Stimulated activated CD8-positive, alpha-beta memory T cell treated with anti-CD3 and anti-CD28 coated beads, Interleukin-7, amount 100 ng/mL, for 1 hour (primary cell): ENCODE data around the gene ANGPT4.

Experiments used
- DNase-seq, 2 donors: peaks; one replicate each; pipeline ENCODE4 v3.0.0-alpha.2; 2020; ENCODE audit warnings: low read depth in 2 of 2

The ANGPT4 gene

GRCh38 chr20:916125-916799 is at the start of gene ANGPT4:
Gene ANGPT4 (minus strand): TSS chr20:916334. CDS start chr20:916214, 120 bp downstream.
- no peak for DNase-seq

- no peak for DNase-seq
Observed at GRCh38 chr20:963795-964194, 47.7 kb upstream of the ANGPT4 start.

GRCh38 chr20:962683-963082 is 46.5 kb upstream of the ANGPT4 start:
- no peak for DNase-seq

GRCh38 chr20:962223-962622 is 46.1 kb upstream of the ANGPT4 start:
- no peak for DNase-seq

GRCh38 chr20:961768-962167 is 45.6 kb upstream of the ANGPT4 start:
- DNase-seq, result no peak

- no peak for DNase-seq
Observed at GRCh38 chr20:959996-960615, 44.0 kb upstream of the ANGPT4 start.

GRCh38 chr20:958936-959815 is 43.0 kb upstream of the ANGPT4 start:
- DNase-seq, result no peak

- DNase-seq, result no peak
Observed at GRCh38 chr20:957544-957943, 41.4 kb upstream of the ANGPT4 start.

- DNase-seq, result peak; percentile 46 to 54
Observed at GRCh38 chr20:956330-956951, 40.3 kb upstream of the ANGPT4 start.

- no peak for DNase-seq
Observed at GRCh38 chr20:955656-956055, 39.5 kb upstream of the ANGPT4 start.

- DNase-seq, result no peak
Observed at GRCh38 chr20:955111-955510, 39.0 kb upstream of the ANGPT4 start.

- no peak for DNase-seq
Observed at GRCh38 chr20:953742-954141, 37.6 kb upstream of the ANGPT4 start.

- no peak for DNase-seq
Observed at GRCh38 chr20:952196-952795, 36.2 kb upstream of the ANGPT4 start.

GRCh38 chr20:951384-952169 is 35.4 kb upstream of the ANGPT4 start:
- no peak for DNase-seq

- DNase-seq, result no peak
Observed at GRCh38 chr20:949717-950116, 33.6 kb upstream of the ANGPT4 start.

GRCh38 chr20:946826-947225 is 30.7 kb upstream of the ANGPT4 start:
- no peak for DNase-seq

GRCh38 chr20:945841-946240 is 29.7 kb upstream of the ANGPT4 start:
- no peak for DNase-seq

- no peak for DNase-seq
Observed at GRCh38 chr20:944774-945410, 28.8 kb upstream of the ANGPT4 start.

GRCh38 chr20:944148-944547 is 28.0 kb upstream of the ANGPT4 start:
- no peak for DNase-seq

- no peak for DNase-seq
Observed at GRCh38 chr20:942611-943010, 26.5 kb upstream of the ANGPT4 start.

- DNase-seq, result no peak
Observed at GRCh38 chr20:940926-941325, 24.8 kb upstream of the ANGPT4 start.
